Left lung (tissue), 10 donors: Measurements from ENCODE around the gene IL18RAP. TPM values are rescaled to one million over a fixed set of nuclear protein-coding genes. Genes with fewer than 3 reads are reported as not detected.

Experiments used
- ATAC-seq: fragments of 200-7000 bp; cut with Tn5 transposase; one replicate; pipeline ENCODE4 v1.9.1; 2020; ENCODE audit warnings: moderate library complexity
- DNase-seq, 4 donors: peaks; one replicate each; pipeline ENCODE4 v3.0.0-alpha.2; 2013 to 2020
- H3K27ac ChIP-seq, 2 donors: fragments of 200-600 bp; sonication (generic) in 1 of 2; one replicate each; pipeline versions ENCODE4 v1.5.0 to v1.8.0; 2020 to 2021
- H3K27me3 ChIP-seq, 2 donors: fragments of 200-600 bp; sonication (generic) in 1 of 2; one replicate each; pipeline versions ENCODE4 v1.5.0 to v1.8.0; 2020 to 2021
- H3K36me3 ChIP-seq, 2 donors: fragments of 200-600 bp; sonication (generic) in 1 of 2; one replicate each; pipeline versions ENCODE4 v1.5.0 to v1.8.0; 2020 to 2021
- H3K4me1 ChIP-seq, 2 donors: fragments of 200-600 bp; one replicate each; pipeline ENCODE4 v1.8.0; 2021
- H3K4me3 ChIP-seq, 2 donors: fragments of 200-600 bp; sonication (generic) in 1 of 2; one replicate each; pipeline versions ENCODE4 v1.5.0 to v1.8.0; 2020 to 2021; ENCODE audit warnings: mild to moderate bottlenecking in 1 of 2
- H3K9me3 ChIP-seq, 2 donors: fragments of 200-600 bp; sonication (generic) in 1 of 2; one replicate each; pipeline versions ENCODE4 v1.5.0 to v1.8.0; 2020 to 2021
- CTCF ChIP-seq, 2 donors: fragments of 200-600 bp; sonication (generic) in 1 of 2; IDR thresholded peaks; one replicate each; pipeline versions ENCODE4 v1.5.0 to v1.8.0; 2021; ENCODE audit warnings: antibody characterized with exemption in 2 of 2
- intact Hi-C, 2 donors: fragments of 100-400 bp; cut with DNase I; formaldehyde crosslinking; loops; one replicate each; pipeline versions ENCODE4 v1.11.2 to v1.14.2; 2022
- polyA plus RNA-seq, 6 donors: library from polyadenylated mRNA; unstranded; fragments of 120-200 nt; gene quantifications; one replicate each; pipeline ENCODE4 v1.2.1, GENCODE V29; 2013; ENCODE audit not compliant: insufficient read length in 6 of 6
- total RNA-seq, 2 donors: library from RNA; stranded (reverse); fragmentation: NEBNext Ultra II Directional; extraction: Animal tissue kit (Norgen Biotek cat#: 25700); gene quantifications; one replicate each; pipeline ENCODE4 v1.2.1, GENCODE V29; 2021
- donor health status: DM: no; HTN: yes; CAD: no.
- donor health status: DM: no; HTN: no; CAD: no.

Gene IL18RAP
- total and polyA plus RNA-seq, 8 donors = 0.43 to 15.2 (median 0.92) TPM

- no peaks in the 10 kb centered on the region for H3K9me3 ChIP-seq
- intact Hi-C loops = loop anchor here in 1 of 2 donors (10.0 kb wide), 1 partner anchor 188 kb away; no protein-coding TSS in a partner anchor
- TF ChIP-seq CTCF (IDR thresholded peaks at IDR 0.05) = peak; percentile 60 to 79
- H3K36me3 ChIP-seq = peaks cover 0 to 24% of the 10 kb centered on the region in 2 donors
- no peaks in the 10 kb centered on the region for H3K27me3 ChIP-seq
- no peak overlapping the region for H3K4me3 ChIP-seq
- peak in 2 of 4 donors; percentile 13 to 31 for DNase-seq
- H3K4me1 ChIP-seq = peaks cover 0 to 12% of the 10 kb centered on the region in 2 donors
- H3K27ac ChIP-seq = peak overlapping the region in 1 of 2 donors; percentile 48
- ATAC-seq = peak; percentile 90
These were observed 20.2 kb downstream of the IL18RAP start for GRCh38 chr2:102442967-102443828.

GRCh38 chr2:102444233-102444632 lies 21.3 kb downstream of the IL18RAP start:
- intact Hi-C loops = loop anchor here in 1 of 2 donors (10.0 kb wide), 1 partner anchor 189 kb away; no protein-coding TSS in a partner anchor
- no peaks in the 10 kb centered on the region for H3K27me3 ChIP-seq
- no peak overlapping the region for H3K27ac ChIP-seq
- no peaks in the 10 kb centered on the region for H3K9me3 ChIP-seq
- peaks cover 0 to 12% of the 10 kb centered on the region in 2 donors for H3K4me1 ChIP-seq
- no peak for DNase-seq
- H3K4me3 ChIP-seq = no peak overlapping the region
- no peak for ATAC-seq
- no peak for TF ChIP-seq CTCF (IDR thresholded peaks at IDR 0.05)
- H3K36me3 ChIP-seq = peaks cover 0 to 24% of the 10 kb centered on the region in 2 donors

DNA sequence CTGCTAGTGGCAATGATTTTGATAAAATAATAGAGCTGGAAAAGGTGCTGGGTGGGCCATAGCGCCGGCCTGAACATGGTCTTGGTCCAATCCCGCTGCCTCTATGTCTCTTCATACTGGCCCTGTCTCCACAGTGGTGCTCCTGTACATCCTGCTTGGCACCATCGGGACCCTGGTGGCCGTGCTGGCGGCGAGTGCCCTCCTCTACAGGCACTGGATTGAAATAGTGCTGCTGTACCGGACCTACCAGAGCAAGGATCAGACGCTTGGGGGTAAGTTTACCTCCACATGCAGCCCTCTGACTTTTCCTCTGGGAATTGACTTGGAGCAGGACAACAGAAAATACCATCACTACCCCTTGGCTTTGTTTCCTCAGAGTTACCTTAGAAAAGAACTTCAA lies 24.0 kb downstream of the IL18RAP start:
- TF ChIP-seq CTCF (IDR thresholded peaks at IDR 0.05) = no peak
- DNase-seq = peak in 1 of 4 donors; percentile 44
- H3K4me1 ChIP-seq = peaks cover 0 to 12% of the 10 kb centered on the region in 2 donors
- no peak overlapping the region for H3K4me3 ChIP-seq
- ATAC-seq = no peak
- no peaks in the 10 kb centered on the region for H3K9me3 ChIP-seq
- no peaks in the 10 kb centered on the region for H3K27me3 ChIP-seq
- H3K27ac ChIP-seq = no peak overlapping the region
- intact Hi-C loops = loop anchor here in 1 of 2 donors (10.0 kb wide), 1 partner anchor 192 kb away; no protein-coding TSS in a partner anchor
- peaks cover 0 to 42% of the 10 kb centered on the region in 2 donors for H3K36me3 ChIP-seq

GRCh38 chr2:102449370-102449974 lies 26.5 kb downstream of the IL18RAP start:
- peak; percentile 66 for ATAC-seq
- peak in 2 of 4 donors; percentile 25 to 60 for DNase-seq
- H3K4me3 ChIP-seq = no peak overlapping the region
- no peak overlapping the region for H3K27ac ChIP-seq
- TF ChIP-seq CTCF (IDR thresholded peaks at IDR 0.05) = peak; percentile 52 to 61
- H3K9me3 ChIP-seq = no peaks in the 10 kb centered on the region
- H3K4me1 ChIP-seq = no peaks in the 10 kb centered on the region
- H3K36me3 ChIP-seq = peaks cover 0 to 44% of the 10 kb centered on the region in 2 donors
- no peaks in the 10 kb centered on the region for H3K27me3 ChIP-seq
- intact Hi-C loops = loop anchor here in 1 of 2 donors (10.0 kb wide), 1 partner anchor 195 kb away; no protein-coding TSS in a partner anchor

GRCh38 chr2:102451968-102452367 lies 29.0 kb downstream of the IL18RAP start:
- DNase-seq = no peak
- intact Hi-C loops = no loop called here

More at GRCh38 chr2:102451968-102452367, 29.0 kb downstream of the IL18RAP start:
- H3K27me3 ChIP-seq = no peaks in the 10 kb centered on the region
- H3K36me3 ChIP-seq = peaks cover 0 to 32% of the 10 kb centered on the region in 2 donors
- H3K4me3 ChIP-seq = no peak overlapping the region
- no peaks in the 10 kb centered on the region for H3K9me3 ChIP-seq
- no peak for TF ChIP-seq CTCF (IDR thresholded peaks at IDR 0.05)
- ATAC-seq = no peak
- no peak overlapping the region for H3K27ac ChIP-seq
- H3K4me1 ChIP-seq = no peaks in the 10 kb centered on the region
